D721Med (cell line): Measurements from ENCODE around the gene PDE3A.

Source experiments
- DNase-seq: peaks from one replicate; pipeline ENCODE4 v3.0.0; 2011; ENCODE audit warnings: low spot score; ENCODE audit not compliant: insufficient read length
- FAIRE-seq: peaks from 2 replicates; lab custom pipeline; 2011; peaks lifted over from hg19 to GRCh38; lab: Jason Lieb, UNC
- CTCF ChIP-seq: IDR thresholded peaks from 2 replicates; pipeline ENCODE4 v1.5.1; 2012; ENCODE audit warnings: mild to moderate bottlenecking, control low read depth; ENCODE audit not compliant: insufficient read depth; ENCODE audit errors: missing control alignments

Gene PDE3A

GRCh38 chr12:20452496-20453010 lies 84.2 kb downstream of the PDE3A start:
- DNase-seq (no peak), FAIRE-seq (no peak)
- TF ChIP-seq CTCF: no peak

- no peak for FAIRE-seq
These were observed 85.5 kb downstream of the PDE3A start for GRCh38 chr12:20453756-20454310.

GRCh38 chr12:20455001-20455706 lies 86.8 kb downstream of the PDE3A start:
- no peak for DNase-seq

More at GRCh38 chr12:20453756-20454310, 85.5 kb downstream of the PDE3A start:
- no peak for TF ChIP-seq CTCF
- no peak for DNase-seq

GRCh38 chr12:20457582-20457981 lies 89.2 kb downstream of the PDE3A start:
- FAIRE-seq (no peak), DNase-seq (no peak)
- no peak for TF ChIP-seq CTCF

More at GRCh38 chr12:20455001-20455706, 86.8 kb downstream of the PDE3A start:
- FAIRE-seq: no peak
- TF ChIP-seq CTCF: no peak

GRCh38 chr12:20458011-20458410 lies 89.7 kb downstream of the PDE3A start:
- no peak for FAIRE-seq
- TF ChIP-seq CTCF: no peak
- no peak for DNase-seq

- DNase-seq (no peak), FAIRE-seq (no peak)
- TF ChIP-seq CTCF: no peak
These were observed 91.6 kb downstream of the PDE3A start for GRCh38 chr12:20459920-20460319.

- DNase-seq: no peak
- TF ChIP-seq CTCF: no peak
- FAIRE-seq: no peak
These were observed 92.6 kb downstream of the PDE3A start for GRCh38 chr12:20460956-20461355.
